ENCODE results near the gene PPM1H. TPM values are rescaled to one million over a fixed set of nuclear protein-coding genes. Genes with fewer than 3 reads are reported as not detected.

Gene PPM1H
- total RNA-seq, 3 donors from 2014 or later (not counting 1 experiment from before 2014, with no cell fraction given): 0.18 to 2.1 (median 0.40) TPM

GRCh38 chr12:62876938-62877548, 57.9 kb downstream of the PPM1H start:
- H3K4me1 ChIP-seq (ENCODE audit: control insufficient read depth, insufficient read depth, low read length): no peaks in the 10 kb centered on the region
- TF ChIP-seq, protein P1, sequence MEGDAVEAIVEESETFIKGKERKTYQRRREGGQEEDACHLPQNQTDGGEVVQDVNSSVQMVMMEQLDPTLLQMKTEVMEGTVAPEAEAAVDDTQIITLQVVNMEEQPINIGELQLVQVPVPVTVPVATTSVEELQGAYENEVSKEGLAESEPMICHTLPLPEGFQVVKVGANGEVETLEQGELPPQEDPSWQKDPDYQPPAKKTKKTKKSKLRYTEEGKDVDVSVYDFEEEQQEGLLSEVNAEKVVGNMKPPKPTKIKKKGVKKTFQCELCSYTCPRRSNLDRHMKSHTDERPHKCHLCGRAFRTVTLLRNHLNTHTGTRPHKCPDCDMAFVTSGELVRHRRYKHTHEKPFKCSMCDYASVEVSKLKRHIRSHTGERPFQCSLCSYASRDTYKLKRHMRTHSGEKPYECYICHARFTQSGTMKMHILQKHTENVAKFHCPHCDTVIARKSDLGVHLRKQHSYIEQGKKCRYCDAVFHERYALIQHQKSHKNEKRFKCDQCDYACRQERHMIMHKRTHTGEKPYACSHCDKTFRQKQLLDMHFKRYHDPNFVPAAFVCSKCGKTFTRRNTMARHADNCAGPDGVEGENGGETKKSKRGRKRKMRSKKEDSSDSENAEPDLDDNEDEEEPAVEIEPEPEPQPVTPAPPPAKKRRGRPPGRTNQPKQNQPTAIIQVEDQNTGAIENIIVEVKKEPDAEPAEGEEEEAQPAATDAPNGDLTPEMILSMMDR (IDR thresholded peaks at IDR 0.05): no peak
- 94% methylated on average over 13 of the region's 13 CpGs for WGBS (ENCODE audit: insufficient coverage)
- intact Hi-C loops (cut with micrococcal nuclease): no loop called here
- H3K27ac ChIP-seq (ENCODE audit: low read length): no peak overlapping the region
- no peaks in the 10 kb centered on the region for H3K27me3 ChIP-seq (ENCODE audit: control insufficient read depth, insufficient read depth, low read length)
- H3K9me3 ChIP-seq (ENCODE audit: control insufficient read depth, insufficient read depth, low read length): no peaks in the 10 kb centered on the region
- no peaks in the 10 kb centered on the region for H3K36me3 Mint-ChIP-seq
- H3K36me3 ChIP-seq (ENCODE audit: control insufficient read depth, insufficient read depth, low read length): no peaks in the 10 kb centered on the region
- peaks cover 0 to 4% of the 10 kb centered on the region in 2 donors for H3K4me1 Mint-ChIP-seq
- H3K9me3 Mint-ChIP-seq: peaks cover 0 to 3% of the 10 kb centered on the region in 2 donors
- no peak overlapping the region for H3K27ac Mint-ChIP-seq
- ATAC-seq (no peak), DNase-seq (no peak)
- no peak overlapping the region for H3K4me3 Mint-ChIP-seq
- H3K27me3 Mint-ChIP-seq (ENCODE audit: low read depth in 2 of 2): peaks cover 3 to 7% of the 10 kb centered on the region in 2 donors
- no peak overlapping the region for H3K4me3 ChIP-seq (ENCODE audit: low read length)

DNA sequence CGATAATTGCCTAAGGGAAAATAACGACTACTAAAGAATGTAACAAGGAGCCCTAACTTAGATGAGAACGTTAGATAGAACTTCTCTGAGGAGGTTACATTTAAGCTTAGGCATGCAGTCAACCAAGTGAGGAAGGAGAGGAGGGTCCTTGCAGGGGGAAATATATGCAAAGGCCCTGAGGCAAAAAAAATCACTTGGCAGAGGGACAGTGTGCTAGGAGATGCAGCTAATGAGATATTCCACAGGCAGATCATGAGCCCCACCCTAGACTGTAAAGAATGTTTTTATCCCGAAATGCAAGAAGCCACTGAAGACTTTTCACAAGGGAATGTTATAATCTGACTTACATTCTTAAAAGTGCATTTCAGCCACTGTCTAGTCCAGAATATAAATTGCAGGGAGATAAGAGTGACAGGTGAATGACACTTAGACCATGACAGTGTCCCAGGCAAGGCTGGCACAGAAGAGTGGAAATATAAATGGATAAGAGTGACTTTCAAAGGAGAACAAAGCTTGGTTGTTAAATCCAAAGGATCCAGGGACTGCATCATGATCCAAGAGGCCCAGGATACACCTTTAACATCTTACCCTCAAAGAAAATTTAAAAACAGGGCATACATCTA, 61.0 kb downstream of the PPM1H start:
- H3K9me3 ChIP-seq (ENCODE audit: control insufficient read depth, insufficient read depth, low read length): no peaks in the 10 kb centered on the region
- H3K9me3 Mint-ChIP-seq: peaks cover 0 to 3% of the 10 kb centered on the region in 2 donors
- no peaks in the 10 kb centered on the region for H3K36me3 ChIP-seq (ENCODE audit: control insufficient read depth, insufficient read depth, low read length)
- H3K27ac Mint-ChIP-seq: no peak overlapping the region
- intact Hi-C loops (cut with micrococcal nuclease): no loop called here
- 86% methylated on average over 4 of the region's 4 CpGs for WGBS (ENCODE audit: insufficient coverage)
- H3K4me1 ChIP-seq (ENCODE audit: control insufficient read depth, insufficient read depth, low read length): no peaks in the 10 kb centered on the region
- TF ChIP-seq, protein P1 (IDR thresholded peaks at IDR 0.05): no peak
- DNase-seq: no peak
- H3K27me3 Mint-ChIP-seq (ENCODE audit: low read depth in 2 of 2): no peaks in the 10 kb centered on the region
- no peak for ATAC-seq
- no peak overlapping the region for H3K27ac ChIP-seq (ENCODE audit: low read length)
- no peaks in the 10 kb centered on the region for H3K27me3 ChIP-seq (ENCODE audit: control insufficient read depth, insufficient read depth, low read length)
- H3K4me3 ChIP-seq (ENCODE audit: low read length): no peak overlapping the region
- no peaks in the 10 kb centered on the region for H3K4me1 Mint-ChIP-seq
- no peaks in the 10 kb centered on the region for H3K36me3 Mint-ChIP-seq
- no peak overlapping the region for H3K4me3 Mint-ChIP-seq

GRCh38 chr12:62873116-62873825, 61.7 kb downstream of the PPM1H start:
- Mint-ChIP-seq H3K27me3 (ENCODE audit: low read depth in 2 of 2) (no peaks in the 10 kb centered on the region), H3K4me1 (no peaks in the 10 kb centered on the region), H3K4me3 (no peak overlapping the region), H3K27ac (no peak overlapping the region), H3K36me3 (no peaks in the 10 kb centered on the region), H3K9me3 (peaks cover 0 to 3% of the 10 kb centered on the region in 2 donors)
- no peaks in the 10 kb centered on the region for H3K36me3 ChIP-seq (ENCODE audit: control insufficient read depth, insufficient read depth, low read length)
- intact Hi-C loops (cut with micrococcal nuclease): no loop called here
- H3K27ac ChIP-seq (ENCODE audit: low read length): no peak overlapping the region
- no peaks in the 10 kb centered on the region for H3K27me3 ChIP-seq (ENCODE audit: control insufficient read depth, insufficient read depth, low read length)
- H3K9me3 ChIP-seq (ENCODE audit: control insufficient read depth, insufficient read depth, low read length): no peaks in the 10 kb centered on the region
- H3K4me3 ChIP-seq (ENCODE audit: low read length): no peak overlapping the region
- WGBS (ENCODE audit: insufficient coverage): 86% methylated on average over 5 of the region's 6 CpGs
- ATAC-seq (no peak), DNase-seq (no peak)
- H3K4me1 ChIP-seq (ENCODE audit: control insufficient read depth, insufficient read depth, low read length): no peaks in the 10 kb centered on the region
- TF ChIP-seq, protein P1 (IDR thresholded peaks at IDR 0.05): no peak
